GM12891 (cell line): ENCODE measurements around the gene PDZRN4.
"Not testable (repeated sequence)": the region's sequence is repeated elsewhere in the genome, so short reads cannot be mapped to it uniquely, and the experiment has no call there.

Source experiments
- PAX5 ChIP-seq: IDR thresholded peaks from 2 replicates; pipeline ENCODE4 v1.6.1; 2011; ENCODE audit warnings: low read length, moderate library complexity, mild to moderate bottlenecking; ENCODE audit not compliant: insufficient read depth, severe bottlenecking
- POLR2A ChIP-seq: IDR thresholded peaks from 2 replicates; pipeline ENCODE4 v1.6.1; 2011; ENCODE audit warnings: low read depth, low read length, control low read depth
- POLR2AphosphoS5 ChIP-seq: IDR thresholded peaks from 2 replicates; pipeline ENCODE4 v1.6.1; 2011; ENCODE audit warnings: low read depth, low read length, control low read depth
- POU2F2 ChIP-seq: IDR thresholded peaks from 2 replicates; pipeline ENCODE4 v1.6.1; 2011; ENCODE audit warnings: low read depth, mild to moderate bottlenecking, control low read depth, low read length, moderate library complexity
- SPI1 ChIP-seq: IDR thresholded peaks from 2 replicates; pipeline ENCODE4 v1.6.1; 2011; ENCODE audit warnings: low read depth, low read length, control low read depth
- TAF1 ChIP-seq: IDR thresholded peaks from 2 replicates; pipeline ENCODE4 v1.6.1; 2011; ENCODE audit warnings: low read depth, low read length, control low read depth

DNA sequence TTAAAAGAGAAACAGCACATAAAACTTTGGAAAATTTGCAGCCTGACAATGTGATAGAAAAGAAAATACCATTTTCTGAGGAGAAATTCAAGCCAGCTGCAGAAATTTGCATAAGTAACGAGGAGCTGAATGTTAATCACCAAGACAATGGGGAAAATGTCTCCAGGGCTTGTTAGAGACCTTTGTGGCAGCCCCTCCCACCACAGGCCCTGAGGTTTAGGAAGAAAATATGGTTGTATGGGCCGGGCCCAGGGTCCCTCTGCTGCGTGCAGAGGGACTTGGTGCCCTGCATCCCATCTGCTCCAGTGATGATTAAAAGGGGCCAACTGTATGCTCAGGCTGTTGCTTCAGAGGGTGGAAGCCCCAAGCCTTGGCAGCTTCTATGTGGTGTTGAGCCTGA lies 427.1 kb downstream of the PDZRN4 start:
- TF ChIP-seq POLR2AphosphoS5, POLR2A, TAF1, SPI1, POU2F2, PAX5: not testable (repeated sequence)
